K562 (cell line): ENCODE results near the gene RASEF. TPM values are rescaled to one million over a fixed set of nuclear protein-coding genes. Genes with fewer than 3 reads are reported as not detected.

Source experiments
- ATAC-seq: fragments of 200-7000 bp; cut with Tn5 transposase; 3 replicates; pipeline ENCODE4 v1.9.1; 2020; ENCODE audit warnings: moderate library complexity
- BruUV-seq: library from RNA; stranded (reverse); fragments of 400-500 nt; replicated peaks from 2 replicates; lab custom pipeline; 2021; lab: Mats Ljungman, UMichigan
- CTCF ChIA-PET: fragments of 300-600 bp; formaldehyde crosslinking; extraction: SDS; loops from one replicate; lab custom pipeline; 2021; ENCODE audit warnings: low intra/inter-chr PET ratio; lab: Yijun Ruan, JAX
- POLR2A ChIA-PET: fragments of 300-600, 350-650 bp; sonication (Branson Sonifier 250); formaldehyde crosslinking; extraction: SDS; loops from one replicate; lab custom pipeline; 2021; ENCODE audit warnings: antibody characterized with exemption, inconsistent platforms; lab: Yijun Ruan, JAX
- DNase-seq, 4 experiments: peaks; one replicate each; pipeline versions ENCODE4 v3.0.0 to v3.0.0-alpha.2; 2011 to 2018; ENCODE audit warnings: low spot score in 3 of 4, mixed read lengths in 3 of 4; ENCODE audit errors: extremely low read depth in 1 of 4
- FAIRE-seq: peaks from 2 replicates; lab custom pipeline; 2011; peaks lifted over from hg19 to GRCh38; lab: Jason Lieb, UNC
- H2AFZ ChIP-seq: 2 replicates; pipeline ENCODE4 v1.6.0; 2011; ENCODE audit warnings: low read depth, low read length, control low read depth, inconsistent platforms
- H3K27ac ChIP-seq: fragments of 200-600 bp; 3 replicates; pipeline ENCODE4 v1.8.0; 2011; ENCODE audit warnings: low read depth, mild to moderate bottlenecking, control low read depth, inconsistent platforms, low read length, moderate library complexity, mixed read lengths; ENCODE audit errors: extremely low read depth
- H3K27me3 ChIP-seq, 2 experiments: fragments of 300-600 bp in 1 of 2; 2 replicates in 1 of 2; 3 replicates in 1 of 2; pipeline versions ENCODE4 v1.6.0 to v1.8.0; 2011; ENCODE audit warnings: inconsistent platforms in 2 of 2, low read length in 2 of 2, mild to moderate bottlenecking in 1 of 2, mixed read lengths in 1 of 2, moderate library complexity in 1 of 2; ENCODE audit not compliant: control insufficient read depth in 2 of 2, insufficient read depth in 2 of 2
- H3K36me3 ChIP-seq: fragments of 300-600 bp; 3 replicates; pipeline ENCODE4 v1.8.0; 2011; ENCODE audit warnings: mild to moderate bottlenecking, low read length, inconsistent platforms; ENCODE audit not compliant: control insufficient read depth, insufficient read depth
- H3K4me1 ChIP-seq, 2 experiments: fragments of 200-600 bp in 1 of 2; replicated peaks in 1 of 2; 2 replicates in 1 of 2; 3 replicates in 1 of 2; pipeline versions ENCODE4 v1.5.1 to v1.8.0; 2011; ENCODE audit warnings: inconsistent platforms in 2 of 2, low read length in 2 of 2, mild to moderate bottlenecking in 1 of 2, mixed read lengths in 1 of 2, moderate library complexity in 1 of 2; ENCODE audit not compliant: control insufficient read depth in 2 of 2, insufficient read depth in 2 of 2
- H3K4me2 ChIP-seq: 2 replicates; pipeline ENCODE4 v1.6.1; 2011; ENCODE audit warnings: low read length, control low read depth, inconsistent platforms, mixed read lengths; ENCODE audit not compliant: insufficient read depth
- H3K4me3 ChIP-seq: fragments of 200-600 bp; sonication (generic), shearing (Covaris generic); 2 replicates; pipeline ENCODE4 v1.5.1; 2016; ENCODE audit warnings: control low read depth, inconsistent platforms
- H3K79me2 ChIP-seq: fragments of 200-600 bp; 3 replicates; pipeline ENCODE4 v1.8.0; 2011; ENCODE audit warnings: low read length, inconsistent platforms; ENCODE audit not compliant: control insufficient read depth, insufficient read depth
- H3K9ac ChIP-seq, 2 experiments: 2 replicates each; pipeline versions ENCODE4 v1.6.0 to v1.6.1; 2011; ENCODE audit warnings: low read depth in 2 of 2, low read length in 2 of 2, control low read depth in 1 of 2, inconsistent platforms in 1 of 2, mild to moderate bottlenecking in 1 of 2, mixed read lengths in 1 of 2; ENCODE audit not compliant: insufficient read depth in 1 of 2
- H3K9me1 ChIP-seq: one replicate; pipeline ENCODE4 v1.6.0; 2011; ENCODE audit warnings: inconsistent platforms, mild to moderate bottlenecking, low read length, moderate library complexity; ENCODE audit not compliant: control insufficient read depth, insufficient read depth
- H3K9me3 ChIP-seq: replicated peaks from 2 replicates; pipeline ENCODE4 v1.5.1; 2011; ENCODE audit warnings: low read depth, low read length, inconsistent platforms; ENCODE audit not compliant: control insufficient read depth, insufficient read depth
- H4K20me1 ChIP-seq: replicated peaks from 2 replicates; pipeline ENCODE4 v1.6.1; 2011; ENCODE audit warnings: low read length, inconsistent platforms, mixed read lengths; ENCODE audit not compliant: control insufficient read depth, insufficient read depth
- CBX1 ChIP-seq: sonication (generic); IDR thresholded peaks from 2 replicates; pipeline ENCODE4 v1.6.1; 2016; ENCODE audit warnings: antibody characterized with exemption, low read depth, mild to moderate bottlenecking
- ELF1 ChIP-seq: fragments of 200-800 bp; sonication (Bioruptor generic); IDR thresholded peaks from 2 replicates; pipeline ENCODE4 v1.6.1; 2016; ENCODE audit warnings: missing genetic modification characterization, missing compliant biosample characterization
- JUNB ChIP-seq: fragments of 450-650 bp; formaldehyde crosslinking; conservative IDR thresholded peaks from 2 replicates; pipeline ENCODE4 v1.4.0; 2020; ENCODE audit warnings: mild to moderate bottlenecking
- SAFB2 ChIP-seq: fragments of 200-400 bp; formaldehyde crosslinking; IDR thresholded peaks from 2 replicates; pipeline ENCODE4 v1.6.1; 2018; ENCODE audit warnings: borderline replicate concordance, low read length, low read depth, moderate library complexity; ENCODE audit not compliant: severe bottlenecking
- ZKSCAN8 ChIP-seq: fragments of 200-800 bp; sonication (Bioruptor generic); IDR thresholded peaks from 2 replicates; pipeline ENCODE4 v1.6.1; 2016; ENCODE audit warnings: missing genetic modification characterization, missing compliant biosample characterization
- ZNF124 ChIP-seq: sonication (generic); formaldehyde crosslinking; IDR thresholded peaks from 2 replicates; pipeline ENCODE4 v1.8.1; 2022; ENCODE audit warnings: missing genetic modification reagents
- ZNF311 ChIP-seq: fragments of 250-450 bp; sonication (Bioruptor Pico); IDR thresholded peaks from 2 replicates; pipeline ENCODE4 v1.4.0; 2020; ENCODE audit warnings: mild to moderate bottlenecking, moderate library complexity
- WGBS: fragments of 100-300 bp; shearing (Covaris generic); methylation state at CpG from one replicate; pipeline ENCODE4 v1.1.6; 2016; ENCODE audit warnings: low coverage, mixed read lengths; ENCODE audit not compliant: insufficient coverage; ENCODE audit errors: missing lambda C conversion rate; 5-methylcytosine and 5-hydroxymethylcytosine counted together
- in situ Hi-C: fragments of 300-500 bp; cut with MboI; formaldehyde crosslinking; loops from 4 replicates; pipeline ENCODE4 v1.15.0; 2018; ENCODE audit warnings: inconsistent platforms, mixed read lengths
- intact Hi-C: fragments of 100-400 bp; cut with micrococcal nuclease; formaldehyde crosslinking; loops from 2 replicates; pipeline ENCODE4 v1.14.2; 2022
- polyA plus RNA-seq, 8 experiments: library from polyadenylated mRNA; depleted of rRNA in 4 of 8; stranded (reverse) in 5 of 8; unstranded in 3 of 8; fragments of >200 nt; fragmentation: Nextera tagmentation in 2 of 8; fragmentation: Illumina TruSeq in 1 of 8; extraction: Ambion mirVana in 2 of 8; extraction: Trizol in 1 of 8; gene quantifications; 2 replicates each; pipeline versions ENCODE4 v1.2.1 to v1.2.3, GENCODE V29; 2011 to 2014; ENCODE audit warnings: inconsistent platforms in 1 of 8, missing spikeins in 1 of 8
- total RNA-seq, 7 experiments: library from RNA; depleted of rRNA in 6 of 7; stranded (reverse); fragments of >200 nt in 6 of 7; fragmentation: Illumina TruSeq in 2 of 7; extraction: Trizol in 2 of 7; gene quantifications; 2 replicates each; pipeline versions ENCODE4 v1.2.1 to v1.2.3, GENCODE V29; 2011 to 2021; ENCODE audit warnings: low replicate concordance in 1 of 7

RASEF gene
- total and polyA plus RNA-seq, 9 of the 15 experiments (the other 6 are each of a cell fraction or from before 2014, with no cell fraction given) = 0.01 to 0.18 (median 0.11) TPM; not detected in 4

GRCh38 chr9:83000765-83001164 lies 62.2 kb downstream of the RASEF start (continued):
- TF ChIP-seq JUNB (CRISPR knock-in tag) (no peak), ZNF311 (CRISPR knock-in tag) (no peak), ZNF124 (CRISPR knock-in tag) (no peak)

GRCh38 chr9:82998409-82998808 lies 64.5 kb downstream of the RASEF start:
- H3K27ac ChIP-seq = no peak overlapping the region
- H3K4me2 ChIP-seq = no peak overlapping the region
- ATAC-seq = no peak
- no peaks in the 10 kb centered on the region for H3K36me3 ChIP-seq
- ChIA-PET POLR2A (no interaction called here), CTCF (no interaction called here)
- in situ Hi-C loops = no loop called here
- H3K9me1 ChIP-seq = no peaks in the 10 kb centered on the region
- H3K9ac ChIP-seq = no peak overlapping the region
- no peaks in the 10 kb centered on the region for H3K27me3 ChIP-seq
- no peaks in the 10 kb centered on the region for H3K9me3 ChIP-seq
- no peak overlapping the region for H2AFZ ChIP-seq
- no peak for TF ChIP-seq SAFB2
- no peak for TF ChIP-seq CBX1
- no peak for TF ChIP-seq ELF1 (tag)
- TF ChIP-seq ZKSCAN8 (CRISPR knock-in tag) = no peak
- H4K20me1 ChIP-seq = no peaks in the 10 kb centered on the region
- BruUV-seq = no TSS peak
- H3K79me2 ChIP-seq = no peaks in the 10 kb centered on the region
- no peaks in the 10 kb centered on the region for H3K4me1 ChIP-seq
- DNase-seq = no peak
- WGBS = 0% methylated on average over 2 of the region's 2 CpGs
- no peak overlapping the region for H3K4me3 ChIP-seq
- FAIRE-seq = no peak
- intact Hi-C loops = no loop called here
